HG03060 (cell line): ENCODE measurements around the gene GRID2.

Experiments
- ATAC-seq: cut with Tn5 transposase; IDR thresholded peaks from one replicate; pipeline ENCODE4 v1.9.1; 2021; ENCODE audit warnings: low read depth, moderate number of reproducible peaks; ENCODE audit not compliant: unreplicated experiment

The GRID2 gene

DNA sequence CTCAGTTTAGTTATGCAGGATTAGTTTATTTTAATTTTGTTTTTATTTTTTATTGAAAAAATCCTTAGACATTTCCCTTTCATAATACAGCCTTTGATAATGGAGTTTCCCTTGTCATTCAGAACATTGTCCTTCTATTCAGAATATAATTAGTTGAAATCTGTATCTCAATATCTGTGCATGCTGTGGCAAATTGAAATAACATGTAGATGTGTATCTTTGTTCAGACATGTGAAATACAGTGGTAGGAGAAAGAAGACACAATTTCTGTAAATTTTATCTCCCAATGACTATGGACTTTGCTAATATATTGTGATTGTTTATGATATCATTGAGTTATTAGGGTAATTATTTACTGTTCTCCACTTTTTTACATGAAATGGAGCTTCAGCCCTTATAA, 353.9 kb downstream of the GRID2 start:
- no peak for ATAC-seq

DNA sequence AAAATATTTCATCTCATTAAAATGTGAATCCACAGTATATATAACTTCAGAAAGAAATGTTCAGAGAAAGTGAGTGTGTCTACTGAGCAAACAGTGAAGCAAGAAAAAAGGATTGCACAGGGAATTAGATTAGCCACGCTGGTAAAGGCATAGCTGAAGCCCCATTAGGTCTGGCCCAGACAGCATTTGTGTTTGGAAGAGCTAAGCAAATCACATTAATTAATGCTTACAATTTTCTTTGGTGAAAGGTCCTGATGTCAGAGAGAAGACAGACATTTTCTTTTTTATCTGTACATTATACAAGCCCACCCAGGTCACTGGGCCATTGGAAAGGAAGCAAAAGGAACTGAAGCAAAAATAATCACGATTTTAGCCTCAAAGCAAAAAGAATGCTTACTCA, 354.6 kb downstream of the GRID2 start:
- no peak for ATAC-seq

DNA sequence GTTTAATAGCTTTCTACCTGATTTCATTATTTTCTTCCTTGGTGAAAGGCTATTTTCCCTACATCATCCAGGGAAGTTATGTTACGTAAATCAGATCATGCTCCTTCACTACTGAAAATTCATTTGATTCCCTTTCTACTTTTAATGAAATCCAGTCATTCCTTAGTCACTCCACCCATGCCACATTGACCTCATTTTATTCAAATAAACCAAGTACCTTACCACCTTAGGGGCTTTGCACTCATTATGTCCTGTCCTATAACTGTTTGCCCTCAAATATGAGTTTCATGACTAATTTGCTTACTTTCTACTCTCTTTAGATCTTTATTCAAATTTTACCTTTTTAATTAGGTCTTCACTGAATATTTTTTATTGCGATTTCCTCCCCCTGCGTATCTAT, 374.0 kb downstream of the GRID2 start:
- ATAC-seq: no peak

DNA sequence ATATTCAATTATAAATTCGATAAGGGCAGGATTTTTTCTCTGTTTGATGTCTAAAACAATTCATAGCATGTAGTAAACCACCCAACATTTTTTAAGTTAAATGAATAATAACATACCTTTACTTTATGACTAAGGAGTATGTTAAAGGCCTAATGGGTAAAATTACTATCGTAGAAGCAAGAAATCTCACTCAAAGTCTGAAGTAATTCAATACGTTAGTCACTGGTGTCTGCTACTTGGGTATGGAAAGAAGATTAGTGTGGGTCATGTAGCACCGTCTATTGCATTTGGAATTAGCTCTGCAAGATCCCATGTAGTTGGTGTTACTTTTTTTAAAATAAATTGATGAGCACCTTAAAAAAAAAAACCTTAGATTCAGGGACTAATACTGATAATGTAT, 374.5 kb downstream of the GRID2 start:
- ATAC-seq: no peak

DNA sequence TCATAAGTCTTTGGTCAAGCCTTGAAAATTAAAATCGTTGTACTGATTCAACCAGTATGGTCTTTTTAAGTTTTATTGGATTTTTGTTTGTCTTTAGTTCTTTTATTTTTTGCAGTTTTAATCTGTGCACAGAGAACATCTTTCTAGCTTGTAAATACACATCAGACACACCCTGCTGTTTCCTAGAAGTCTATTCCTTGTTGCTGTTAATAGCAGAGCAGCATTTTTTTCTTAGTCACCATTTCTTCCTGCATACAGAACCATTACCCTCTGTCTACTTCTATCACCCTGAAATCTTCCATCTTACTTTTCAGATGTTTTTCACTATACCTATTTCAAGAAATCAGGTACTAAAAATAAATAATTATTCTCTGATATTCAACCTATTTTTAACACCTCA, 375.4 kb downstream of the GRID2 start:
- no peak for ATAC-seq

DNA sequence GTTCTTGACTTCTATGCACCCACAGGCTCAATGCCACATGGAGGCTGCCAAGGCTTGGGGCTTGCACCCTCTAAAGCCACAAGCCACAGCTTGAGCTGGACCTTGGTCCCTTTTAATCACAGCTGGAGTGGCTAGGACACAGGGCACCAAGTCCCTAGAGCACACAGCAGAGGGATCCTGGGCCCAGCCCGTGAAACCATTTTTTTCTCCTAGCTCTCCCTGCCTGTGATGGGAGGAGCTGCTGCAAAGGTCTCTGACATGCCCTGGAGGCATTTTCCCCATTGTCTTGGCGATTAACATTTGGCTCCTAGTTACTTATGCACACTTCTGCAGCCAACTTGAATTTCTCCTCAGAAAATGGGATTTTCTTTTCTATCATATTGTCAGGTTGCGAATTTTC, 410.9 kb downstream of the GRID2 start:
- no peak for ATAC-seq

DNA sequence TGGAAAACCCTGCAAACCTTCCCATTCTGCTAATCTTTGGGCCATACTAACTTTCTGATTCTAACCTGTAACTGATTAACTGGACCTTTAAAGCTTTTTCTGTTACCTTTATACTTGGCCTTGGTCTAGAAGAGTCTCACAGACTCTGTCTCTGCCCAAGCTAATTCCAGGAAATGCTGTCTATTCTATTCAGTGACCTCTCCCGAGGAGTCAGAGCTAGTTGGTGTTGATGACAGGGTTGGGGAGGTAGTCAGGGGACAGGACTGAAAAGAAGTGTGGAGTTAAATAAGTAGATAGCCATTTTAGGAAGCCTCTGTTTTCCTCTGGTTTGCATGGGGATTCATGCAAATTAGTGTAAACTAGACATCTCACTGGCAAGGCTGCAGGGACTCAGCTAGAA, 429.5 kb downstream of the GRID2 start:
- ATAC-seq: no peak

DNA sequence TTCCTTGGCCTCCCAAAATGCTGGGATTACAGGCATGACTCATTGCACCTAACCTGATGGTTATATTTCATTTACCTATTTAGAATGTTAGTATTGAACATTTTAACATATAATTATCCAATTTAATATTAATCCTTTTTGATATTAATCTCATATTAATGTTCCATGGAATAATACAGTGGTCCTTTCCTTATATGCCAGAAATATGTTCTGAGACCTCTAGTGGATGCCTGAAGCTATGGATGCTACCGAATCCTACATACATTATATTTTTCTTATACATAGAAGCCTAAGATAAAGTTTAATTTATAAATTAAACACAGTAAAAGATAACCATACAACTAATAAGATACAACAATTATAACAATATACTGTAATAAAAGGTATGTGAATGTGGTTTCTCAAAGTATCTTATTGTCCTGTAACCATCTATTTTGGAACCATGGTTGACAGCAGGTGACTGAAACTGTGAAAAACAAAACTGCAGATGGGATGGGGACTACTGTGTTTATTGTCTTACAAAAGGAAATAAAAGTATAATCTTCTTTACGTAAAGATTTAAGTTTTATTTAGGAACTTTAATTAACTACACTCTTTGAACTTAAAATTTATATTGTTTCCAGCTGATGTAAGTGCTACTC, 431.4 kb downstream of the GRID2 start:
- ATAC-seq: no peak

DNA sequence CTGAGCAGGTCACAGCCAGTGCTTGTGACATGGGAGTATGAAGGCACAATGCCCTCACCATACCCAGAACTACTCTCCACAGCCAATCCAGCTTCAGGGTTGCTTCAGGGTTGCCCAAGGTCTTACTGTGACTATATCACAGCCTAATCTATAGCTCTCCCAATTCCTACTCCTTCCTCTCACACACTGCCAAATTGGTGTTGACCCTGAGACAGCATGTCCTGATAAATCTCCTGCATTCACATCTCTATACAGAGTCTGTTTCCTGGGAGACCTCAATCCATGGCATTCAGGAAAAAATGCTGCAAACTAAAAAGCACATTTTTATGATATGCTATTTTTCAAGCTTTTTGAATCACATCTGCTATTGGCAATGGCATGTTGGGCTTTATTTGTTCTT, 456.7 kb downstream of the GRID2 start:
- ATAC-seq: no peak

DNA sequence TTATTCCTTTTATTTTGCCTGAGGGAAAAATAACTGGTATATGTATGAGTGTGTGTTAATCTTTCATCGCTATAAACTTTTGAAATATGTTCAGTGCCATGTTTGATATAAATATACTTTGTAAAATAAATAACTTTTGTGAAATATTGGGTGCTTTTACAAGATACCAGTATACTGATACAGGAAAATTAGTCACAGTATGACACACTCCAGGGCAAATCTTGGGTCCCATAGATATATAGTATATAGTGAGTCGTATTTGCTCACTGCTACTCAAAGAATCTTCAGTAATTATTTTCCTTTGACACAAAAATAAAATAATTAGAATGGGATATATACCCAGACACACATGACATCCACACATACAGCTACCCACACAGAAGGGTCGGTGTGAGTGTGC, 472.3 kb downstream of the GRID2 start:
- ATAC-seq: no peak

DNA sequence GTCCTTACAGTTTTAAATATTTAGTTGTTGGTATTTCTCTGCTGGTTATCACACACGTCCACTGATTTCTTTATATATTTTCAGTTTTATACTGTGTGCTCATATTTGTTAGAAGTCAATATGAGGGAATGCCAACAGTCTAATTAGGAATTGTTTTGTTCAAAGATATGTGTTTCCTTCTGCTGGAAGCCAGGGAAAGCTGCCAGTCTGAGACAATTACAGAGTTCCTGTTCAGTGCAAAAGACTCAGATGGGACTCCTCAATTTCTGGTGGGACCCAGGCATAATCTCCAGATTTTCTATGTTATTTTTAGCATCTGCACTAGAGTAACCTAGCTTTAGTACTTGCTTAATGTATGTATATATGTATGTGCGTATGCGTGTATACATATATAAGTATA, 486.0 kb downstream of the GRID2 start:
- ATAC-seq: no peak

DNA sequence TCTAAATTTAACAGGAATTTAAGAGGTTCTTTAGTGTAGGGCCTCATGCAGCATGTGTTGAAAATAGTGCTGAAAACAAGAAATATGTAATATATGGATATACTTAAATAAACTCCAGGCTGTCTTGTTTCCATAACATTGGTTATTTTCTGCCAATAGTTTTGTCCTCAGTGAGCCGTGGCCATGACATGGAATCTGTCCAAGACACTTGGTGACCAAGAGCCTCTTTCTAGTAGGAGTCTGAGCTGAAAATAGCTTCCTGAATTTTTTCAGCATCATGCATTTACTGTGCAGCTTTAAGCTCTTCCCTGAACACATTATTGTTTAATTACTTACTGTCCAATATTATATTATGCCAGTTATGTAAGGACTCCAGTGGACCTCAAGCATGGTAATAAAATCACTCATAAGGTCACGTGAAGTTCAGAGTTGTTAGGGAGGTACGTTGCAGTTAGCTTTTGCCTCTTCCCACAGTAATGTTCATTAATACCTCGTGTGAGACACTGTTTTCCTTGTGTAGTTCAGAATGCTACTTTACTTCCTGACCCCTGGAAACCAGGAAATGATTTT, 488.2 kb downstream of the GRID2 start:
- no peak for ATAC-seq

DNA sequence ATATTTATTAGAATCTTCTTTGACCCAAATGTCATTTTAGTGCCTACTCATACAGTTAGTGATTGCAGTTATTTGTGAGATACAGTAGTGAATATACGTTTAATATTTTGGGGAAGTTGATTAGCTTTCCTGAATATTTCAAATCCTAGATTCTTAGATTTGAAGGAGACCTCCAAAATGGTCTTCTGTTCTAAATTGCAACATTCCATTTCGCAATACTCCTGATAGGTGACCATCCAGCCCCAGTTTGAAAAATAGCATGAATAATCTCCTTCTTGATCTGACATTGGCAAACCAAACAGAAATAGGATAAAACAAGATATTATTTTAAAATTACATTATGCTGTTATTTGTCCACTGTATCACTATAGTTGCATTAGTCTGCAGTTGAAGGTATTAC, 505.6 kb downstream of the GRID2 start:
- no peak for ATAC-seq

DNA sequence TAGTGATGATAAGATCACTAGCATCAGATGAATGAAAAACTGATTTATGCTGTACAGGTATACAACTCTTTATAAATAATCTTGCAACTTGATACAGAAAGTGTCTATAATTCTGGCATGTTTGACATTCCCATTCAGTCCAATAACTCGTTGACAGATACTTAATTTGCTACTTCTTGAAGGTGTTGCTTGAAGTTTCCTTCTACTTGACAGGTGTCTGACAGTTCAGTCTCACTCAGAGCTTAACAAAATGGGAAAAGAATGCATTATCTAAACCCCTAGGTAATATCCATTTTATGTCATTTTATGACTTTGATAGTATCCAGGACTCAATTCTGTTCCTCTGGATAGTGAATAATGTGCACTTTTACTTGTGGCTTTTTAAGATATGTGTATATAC, 508.9 kb downstream of the GRID2 start:
- no peak for ATAC-seq

DNA sequence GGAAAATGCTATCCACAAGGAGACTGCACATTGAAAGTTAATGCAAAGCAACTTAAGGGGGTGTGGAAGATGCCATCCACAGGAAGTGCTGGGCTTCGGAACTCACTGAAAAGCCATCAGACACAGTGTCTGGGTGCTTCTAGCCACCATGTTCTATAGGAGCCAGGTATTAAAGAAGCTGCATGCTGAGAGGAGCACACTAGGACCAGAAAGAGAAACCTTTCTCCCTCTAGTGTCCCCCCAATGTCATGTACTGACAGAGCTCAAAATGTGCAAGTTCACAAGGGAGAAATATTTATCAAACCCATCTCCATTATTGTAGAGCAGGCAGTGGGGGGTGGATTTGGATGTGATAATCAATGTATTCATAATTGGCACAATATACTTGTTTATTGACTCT, 510.9 kb downstream of the GRID2 start:
- ATAC-seq: no peak

DNA sequence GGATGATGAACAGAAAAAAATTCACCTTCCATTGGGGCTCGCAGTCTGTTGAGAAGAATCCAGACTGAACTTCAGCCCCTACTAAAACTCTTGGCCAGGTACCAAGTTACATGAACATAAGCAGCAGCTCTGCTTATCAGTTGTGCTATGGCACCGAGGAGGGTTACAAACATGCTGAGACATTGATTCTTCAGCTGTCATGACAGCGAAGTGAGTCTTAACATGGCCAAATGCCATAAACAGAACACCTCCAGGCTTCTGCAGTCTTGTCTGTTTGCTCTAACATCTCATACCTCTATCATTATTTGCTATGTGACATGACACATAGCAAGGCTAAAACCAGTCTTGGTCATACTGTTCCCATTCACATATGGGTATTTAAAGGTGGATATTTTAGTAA, 521.5 kb downstream of the GRID2 start:
- no peak for ATAC-seq

DNA sequence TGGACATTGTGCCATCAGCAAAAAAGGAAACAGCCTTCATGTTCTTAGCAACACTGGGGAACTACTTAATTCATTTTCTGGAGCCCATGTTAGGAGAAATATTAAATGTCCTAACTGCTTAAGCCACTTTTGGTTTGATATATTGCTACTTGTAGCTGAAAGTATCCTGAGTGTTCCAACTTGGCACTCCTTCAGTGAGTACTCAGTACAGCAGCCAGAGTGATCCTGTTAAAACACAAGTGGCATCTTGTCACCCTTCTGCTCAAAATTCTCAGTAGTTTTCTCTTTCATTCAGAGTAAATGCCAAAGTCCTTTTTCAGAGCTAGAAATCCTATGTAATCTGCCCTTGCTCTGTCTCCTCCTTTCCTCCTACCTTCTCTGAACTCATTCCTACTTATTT, 522.0 kb downstream of the GRID2 start:
- ATAC-seq: no peak

DNA sequence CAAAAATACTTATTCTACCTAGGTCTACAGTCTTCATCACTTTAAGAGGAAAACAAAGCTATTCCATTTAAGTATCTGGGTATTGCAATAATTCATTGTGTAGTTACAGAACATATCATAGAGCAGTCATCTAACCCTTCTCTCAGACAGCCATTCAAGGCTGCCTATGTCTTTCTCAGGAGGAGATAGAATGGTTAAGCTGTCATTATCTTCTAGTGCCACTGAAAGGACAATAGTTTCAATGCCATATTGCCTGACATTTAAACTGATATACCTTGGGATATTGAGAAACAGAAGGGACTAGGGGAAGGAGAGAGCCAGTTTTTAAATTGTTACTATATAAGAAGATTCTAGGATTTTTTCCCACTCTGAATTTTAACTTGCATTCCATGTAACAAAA, 527.0 kb downstream of the GRID2 start:
- no peak for ATAC-seq

DNA sequence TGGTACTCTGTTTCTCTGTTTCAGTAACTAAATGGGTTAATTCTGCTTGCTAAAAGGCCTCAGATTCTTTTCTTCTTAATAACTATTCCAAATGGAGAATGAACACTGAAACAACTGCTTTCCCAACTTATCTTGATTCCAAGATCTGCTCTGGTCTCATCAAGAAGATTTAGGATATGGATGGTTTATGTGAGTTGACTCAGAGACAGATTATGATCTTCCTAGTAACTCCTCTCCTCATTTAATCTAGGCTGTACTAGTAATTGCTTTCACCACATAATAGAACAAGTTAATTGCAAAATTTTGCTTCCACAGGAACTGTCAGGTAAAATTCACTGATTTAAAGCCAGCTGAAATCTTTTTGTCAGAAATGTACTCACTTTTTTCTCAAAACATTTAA, 537.1 kb downstream of the GRID2 start:
- ATAC-seq: no peak

DNA sequence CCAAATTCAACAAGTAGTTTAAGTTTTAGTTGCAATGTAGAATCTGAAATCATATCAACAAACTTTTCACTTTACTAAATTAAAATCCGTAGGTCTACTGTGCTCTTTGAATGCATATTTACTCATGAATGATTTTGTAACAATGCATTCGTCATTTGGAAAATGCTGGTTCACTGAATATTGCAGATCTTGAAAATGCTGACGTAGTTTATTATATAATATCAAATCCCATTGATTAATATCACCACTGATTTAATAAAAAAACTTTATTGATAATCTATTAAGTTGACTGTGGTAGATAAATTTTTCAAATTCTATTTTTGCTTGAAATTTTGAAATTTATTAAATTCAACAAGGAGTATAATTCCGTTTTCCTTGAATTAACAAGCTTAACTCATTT, 540.0 kb downstream of the GRID2 start:
- ATAC-seq: no peak

DNA sequence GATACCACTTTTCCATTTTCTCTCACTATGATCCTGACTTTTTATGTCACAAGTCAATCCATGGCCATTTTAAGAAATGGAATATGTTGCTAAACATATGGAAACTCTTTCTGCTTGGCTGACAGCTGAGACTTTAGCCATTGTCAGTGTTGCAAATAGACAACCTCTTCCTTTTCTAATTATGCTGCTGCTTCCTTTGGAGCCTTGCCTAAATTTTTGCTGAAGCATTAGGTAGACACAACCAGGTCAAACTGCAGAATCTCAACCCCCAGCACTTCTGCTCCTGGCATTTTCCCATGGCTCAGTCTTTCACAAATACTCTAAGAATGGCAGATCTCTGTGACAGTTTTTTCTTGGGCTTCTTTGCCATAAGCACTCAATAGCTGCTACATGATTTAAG, 543.3 kb downstream of the GRID2 start:
- ATAC-seq: no peak

DNA sequence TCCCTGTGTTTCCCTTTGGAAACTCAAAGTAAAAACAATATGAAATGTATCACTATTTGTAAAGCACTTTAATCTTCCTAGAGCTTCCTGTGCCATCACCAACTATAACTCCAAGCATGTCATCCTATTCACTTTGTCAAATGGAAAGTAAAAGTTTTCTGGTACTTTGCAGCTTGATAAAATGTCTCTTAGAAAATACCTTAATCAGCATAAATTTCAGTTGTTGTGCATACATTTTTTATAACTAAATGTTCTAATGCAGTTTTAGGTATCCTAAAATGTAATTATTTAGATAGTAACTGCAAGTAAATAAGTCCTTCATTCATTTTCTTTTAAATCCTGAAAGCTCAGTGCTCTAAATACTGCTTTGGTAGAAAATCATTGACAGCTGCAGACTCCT, 558.7 kb downstream of the GRID2 start:
- no peak for ATAC-seq

DNA sequence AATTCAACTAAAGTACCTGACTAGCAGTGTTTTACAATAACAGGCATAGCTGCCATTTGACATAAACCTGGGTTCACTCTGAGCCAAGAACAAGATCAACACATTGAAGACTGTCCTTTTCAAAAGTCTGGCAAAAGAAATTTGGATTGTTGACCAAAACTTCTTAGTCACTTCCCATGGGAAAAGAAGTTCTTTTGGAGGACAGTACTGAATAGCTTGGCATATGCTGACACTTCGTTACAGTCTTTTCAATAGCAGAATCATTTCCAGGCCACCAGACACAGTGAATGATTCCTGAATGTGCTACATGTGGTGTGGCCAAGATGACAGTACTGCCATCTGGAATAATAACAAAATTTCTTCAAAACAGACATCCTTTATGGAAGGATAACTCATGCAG, 560.3 kb downstream of the GRID2 start:
- no peak for ATAC-seq
